NOMO-1 treated with dmso at 0.1 percent for 144 hours (cell line): ENCODE data around the gene AKAP8L.
"Not testable (repeated sequence)": the region's sequence is repeated elsewhere in the genome, so short reads cannot be mapped to it uniquely, and the experiment has no call there.

ENCODE experiments used
- DNase-seq: peaks from one replicate; lab custom pipeline; 2025; ENCODE audit not compliant: unreplicated experiment; lab: John Stamatoyannopoulos, UW

Gene AKAP8L

DNA sequence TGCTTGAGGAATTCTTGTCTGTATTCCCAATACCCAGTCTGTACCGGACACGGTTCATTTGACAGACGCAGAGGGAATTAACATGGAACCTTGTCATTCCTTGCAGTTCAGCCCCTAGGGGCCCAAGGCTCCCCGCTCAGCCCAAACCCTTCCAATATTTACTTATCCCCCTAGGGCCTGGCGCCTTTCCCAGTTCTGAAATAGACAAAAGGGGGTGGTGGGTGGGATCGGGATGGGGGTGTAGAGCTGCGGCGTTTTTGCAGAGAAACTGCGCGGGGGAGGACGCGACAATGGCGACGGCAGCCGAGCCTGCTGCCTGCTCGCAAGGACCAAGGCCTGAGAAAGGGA, 583 bp downstream of the AKAP8L start:
- DNase-seq: no peak

DNA sequence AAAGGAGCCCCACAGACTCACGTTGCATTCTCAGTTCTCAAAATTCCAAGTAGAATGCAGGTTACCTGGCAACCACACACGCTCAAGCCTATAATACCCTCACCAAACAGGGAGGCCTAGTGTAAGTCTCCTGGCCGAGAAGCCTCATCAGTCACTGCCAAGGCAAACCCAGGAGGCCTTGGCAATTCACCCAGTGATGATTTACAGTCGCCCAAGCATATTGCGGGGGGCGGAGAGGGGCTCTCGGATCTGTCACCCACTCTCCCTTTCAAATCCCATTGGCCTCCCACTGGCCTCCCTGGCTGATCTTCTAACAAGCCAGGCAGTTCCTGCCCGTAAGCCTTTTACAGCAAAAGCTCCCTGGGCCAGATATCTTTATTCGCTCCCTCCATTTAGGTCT, 1.1 kb downstream of the AKAP8L start:
- DNase-seq: no peak

DNA sequence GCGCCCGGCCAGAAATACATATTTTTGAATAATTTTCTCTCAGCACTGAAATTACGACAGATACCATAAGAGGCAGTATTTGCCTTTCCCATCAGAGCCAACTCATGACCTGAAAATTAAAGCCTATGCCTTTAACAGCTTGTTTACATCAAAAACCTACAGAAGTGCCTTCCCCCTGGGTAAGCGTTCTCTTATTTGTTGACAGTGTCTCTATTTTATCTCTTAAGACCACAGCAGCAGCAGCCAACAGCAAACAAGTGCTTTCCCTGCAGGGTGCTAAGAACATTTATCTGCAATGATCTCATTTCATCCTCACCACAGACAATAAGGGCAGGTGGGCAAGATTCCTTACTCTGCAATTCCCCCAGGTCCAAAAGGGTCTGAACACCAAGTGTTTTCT, 6.0 kb downstream of the AKAP8L start:
- no peak for DNase-seq

DNA sequence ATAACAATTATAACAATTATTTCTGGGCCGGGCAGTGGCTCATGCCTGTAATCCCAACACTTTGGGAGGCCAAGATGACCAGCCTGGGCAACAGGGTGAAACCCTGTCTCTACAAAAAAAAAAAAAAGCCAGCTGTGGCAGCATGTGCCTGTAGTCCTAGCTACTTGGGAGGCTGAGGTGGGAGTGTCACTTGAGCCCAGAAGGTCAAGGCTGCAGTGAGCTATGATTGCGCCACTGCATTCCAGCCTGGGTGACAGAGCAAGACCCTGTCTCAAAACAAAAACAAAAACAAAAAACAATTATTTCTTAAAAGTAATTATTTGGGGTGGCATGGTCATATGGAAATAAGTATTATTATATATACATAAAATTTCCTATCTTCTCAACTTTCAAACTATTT, 7.4 kb downstream of the AKAP8L start:
- DNase-seq: not testable (repeated sequence)

DNA sequence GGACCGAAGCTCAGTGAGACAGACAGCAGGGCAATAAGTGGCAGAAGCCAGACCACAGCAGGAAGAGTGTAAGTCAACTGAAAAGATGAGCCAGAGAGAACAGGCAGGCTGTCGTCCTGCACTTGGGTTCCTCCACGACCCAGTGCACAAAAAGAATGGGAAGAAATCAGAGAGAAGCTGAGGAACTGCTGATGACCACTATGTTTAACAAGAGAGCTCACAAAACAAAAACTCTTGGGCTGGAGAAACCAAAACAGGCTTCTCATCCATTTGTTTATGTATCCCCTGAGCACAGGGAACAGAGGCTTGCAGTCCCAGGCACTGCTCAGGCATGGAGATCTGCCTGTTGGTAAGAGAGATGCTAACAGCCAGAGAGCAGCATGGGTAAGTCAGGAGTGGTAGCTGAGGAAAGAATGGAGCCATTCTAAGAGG, 14.0 kb downstream of the AKAP8L start:
- DNase-seq: no peak

DNA sequence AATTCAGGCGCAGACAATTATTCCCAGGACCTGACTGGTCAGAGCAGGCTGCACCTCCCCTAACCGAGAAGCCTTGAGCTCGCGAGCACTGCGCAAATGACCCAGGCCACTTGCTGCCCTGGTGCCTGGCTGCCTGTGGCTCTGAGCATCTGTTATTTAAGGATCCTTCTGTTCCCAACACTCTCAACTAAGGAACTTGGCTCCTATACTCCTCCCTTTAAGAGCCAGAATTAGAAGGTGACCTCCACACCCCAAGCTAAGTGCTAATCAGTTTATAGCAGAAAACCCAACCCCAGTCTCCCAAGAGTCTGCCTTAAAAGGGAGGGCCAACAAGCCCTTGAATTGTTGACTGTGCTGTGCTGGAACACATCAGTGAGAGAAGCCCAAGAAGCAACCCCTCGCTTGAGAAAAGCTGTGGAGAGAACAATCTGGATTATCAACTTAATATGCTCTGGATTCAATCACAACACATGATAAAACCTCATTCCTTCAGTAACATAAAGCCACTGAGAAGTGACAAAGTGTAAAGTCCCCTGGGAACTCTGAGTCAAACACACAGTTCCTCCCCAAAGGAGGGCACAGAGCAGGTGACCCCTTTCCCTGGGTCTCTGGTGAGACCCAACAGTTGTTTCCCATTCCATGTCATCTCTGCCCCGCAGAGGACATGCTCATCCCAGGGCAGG, 14.6 kb downstream of the AKAP8L start:
- no peak for DNase-seq

DNA sequence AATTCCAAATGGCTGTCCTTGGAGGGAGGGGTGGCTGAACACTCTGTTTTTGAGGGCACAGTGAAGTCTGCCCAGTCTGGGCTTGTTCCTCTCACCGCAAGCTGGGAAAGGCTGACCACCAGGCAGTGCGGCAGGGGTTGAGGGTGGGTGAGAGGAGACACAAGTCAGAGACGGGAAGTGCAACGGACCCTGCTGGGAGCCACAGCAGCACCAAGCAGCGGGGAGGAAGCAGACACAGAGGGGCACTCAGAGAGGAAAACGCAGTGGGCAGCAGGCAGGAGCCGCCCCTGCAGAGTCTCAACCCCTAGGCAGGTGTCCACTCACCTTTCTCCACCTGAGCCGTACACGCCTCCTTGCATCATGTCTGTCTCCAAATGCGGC, 15.6 kb downstream of the AKAP8L start:
- no peak for DNase-seq

DNA sequence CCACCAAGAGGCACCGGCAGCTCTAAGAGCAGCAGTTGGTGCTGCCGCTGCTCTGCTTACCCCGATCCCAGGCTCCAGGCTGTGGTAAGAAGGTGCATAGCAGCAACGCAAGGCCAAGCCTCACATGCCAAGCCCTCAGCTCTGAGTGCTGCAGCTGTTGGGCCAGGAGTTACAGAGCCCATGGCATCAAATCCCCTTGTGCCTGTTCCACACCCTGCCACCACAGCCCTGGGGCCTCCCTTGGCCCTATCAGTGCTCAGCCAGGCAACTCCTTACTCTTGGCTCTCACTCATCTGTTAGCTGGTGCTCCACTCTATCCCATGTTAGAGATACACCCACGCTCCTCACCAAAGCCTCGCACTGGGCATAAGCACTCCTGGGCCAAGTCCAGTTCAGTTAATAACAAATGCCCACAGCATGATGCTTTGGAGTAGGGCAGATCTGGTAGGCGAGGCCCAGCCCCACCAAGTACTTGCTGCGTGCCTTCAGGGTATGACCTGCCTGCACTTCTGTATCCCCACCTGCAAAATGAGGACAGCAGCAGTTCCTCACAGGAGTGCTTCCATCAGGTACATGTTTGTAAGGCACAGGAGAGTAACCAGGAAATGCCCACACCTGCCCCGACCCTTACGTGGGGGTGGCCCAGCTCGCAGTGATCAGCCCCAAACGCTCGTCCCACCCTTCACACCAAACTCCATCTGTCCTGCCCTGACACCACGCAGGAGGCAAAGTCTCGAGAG, 16.2 kb downstream of the AKAP8L start:
- no peak for DNase-seq

DNA sequence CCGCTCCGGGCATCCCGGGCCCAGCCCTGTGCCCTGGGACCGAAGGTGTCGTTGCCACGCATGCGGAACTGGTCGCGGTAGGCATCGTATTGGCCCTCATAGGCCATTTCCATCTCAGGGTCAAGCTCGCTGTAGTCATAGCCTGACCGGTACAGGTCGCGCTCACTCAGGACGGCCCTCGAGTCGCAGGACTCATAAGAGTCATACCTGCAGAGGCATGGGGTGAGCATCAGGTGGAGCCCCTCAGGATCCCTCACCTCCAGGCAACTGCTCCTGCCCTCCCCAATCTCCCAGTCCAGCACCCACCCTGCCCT, 17.4 kb downstream of the AKAP8L start:
- DNase-seq: no peak

DNA sequence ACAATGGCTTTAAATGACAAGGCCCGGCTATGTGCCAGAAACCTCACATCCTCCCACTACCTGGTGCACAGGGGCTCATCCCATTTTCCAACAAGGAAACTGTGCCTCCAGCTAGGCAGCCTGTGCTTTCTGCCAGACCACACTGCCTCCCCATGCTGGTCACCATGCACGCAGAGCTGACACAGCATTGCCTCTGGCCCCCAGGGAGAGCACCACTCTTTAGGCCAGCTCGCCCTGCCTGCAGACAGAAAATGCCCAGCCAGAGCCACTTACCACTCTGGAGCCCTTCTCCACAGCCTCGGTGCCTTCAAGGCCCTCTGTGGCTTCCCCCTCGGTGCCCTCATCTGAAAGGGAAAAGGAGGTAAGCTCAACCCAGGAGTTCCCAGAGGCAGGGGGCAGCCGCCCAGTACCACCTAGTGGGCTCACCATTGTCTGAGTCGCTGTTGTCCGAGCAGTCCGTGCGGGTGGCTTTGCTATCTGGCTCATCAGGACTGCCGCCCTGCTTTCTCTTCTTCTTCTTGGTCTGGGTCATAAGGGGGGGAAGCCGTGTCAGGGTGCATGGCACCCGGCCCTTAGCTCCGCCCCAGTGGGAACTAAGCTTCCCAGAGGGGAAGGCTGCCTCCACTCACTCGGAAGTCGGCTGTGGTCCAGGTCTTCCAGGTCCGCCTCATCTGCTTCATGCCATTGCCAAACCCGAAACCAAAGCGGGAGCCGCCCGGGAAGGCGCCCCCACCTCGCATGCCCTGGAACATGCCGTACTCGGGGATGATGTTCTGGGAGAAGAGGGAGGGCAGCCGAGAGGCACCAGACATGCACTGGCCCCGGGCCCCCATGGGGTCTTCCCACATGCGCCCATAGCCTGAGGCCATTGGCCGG, 18.0 kb downstream of the AKAP8L start:
- DNase-seq: no peak

DNA sequence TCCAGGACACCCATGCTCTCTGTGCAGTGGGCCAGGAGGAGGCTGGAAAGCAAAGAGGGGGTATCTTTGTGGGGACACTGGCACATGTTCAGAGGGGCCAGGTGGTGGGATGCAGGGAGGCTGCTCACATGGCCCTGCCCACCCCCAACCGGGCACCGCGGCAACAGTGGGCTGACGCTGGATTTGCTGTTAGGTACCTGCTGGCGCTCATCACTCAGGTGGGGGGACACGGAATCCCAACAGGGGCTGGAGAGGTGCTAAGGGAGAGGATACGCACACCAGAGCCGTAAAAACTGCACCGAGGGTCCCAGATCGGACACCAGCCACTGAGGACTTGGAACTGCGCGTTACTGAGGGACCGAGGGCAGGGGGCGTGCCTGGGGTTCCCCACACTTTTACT, 19.2 kb downstream of the AKAP8L start:
- DNase-seq: no peak

DNA sequence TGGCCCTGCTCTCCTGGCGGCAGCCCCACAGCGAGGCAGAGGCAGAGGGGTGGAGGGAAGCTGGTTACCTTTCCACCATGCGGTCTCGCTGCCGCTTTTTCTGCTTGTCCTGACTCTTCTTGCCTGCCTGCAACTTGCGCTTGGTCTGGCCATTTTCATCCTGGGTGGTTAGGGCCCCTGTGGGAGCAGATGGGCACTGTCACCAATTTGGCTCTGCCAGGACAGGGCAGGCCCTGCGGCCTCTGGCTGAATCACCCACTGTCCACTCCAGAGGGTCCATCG, 19.6 kb downstream of the AKAP8L start:
- no peak for DNase-seq

DNA sequence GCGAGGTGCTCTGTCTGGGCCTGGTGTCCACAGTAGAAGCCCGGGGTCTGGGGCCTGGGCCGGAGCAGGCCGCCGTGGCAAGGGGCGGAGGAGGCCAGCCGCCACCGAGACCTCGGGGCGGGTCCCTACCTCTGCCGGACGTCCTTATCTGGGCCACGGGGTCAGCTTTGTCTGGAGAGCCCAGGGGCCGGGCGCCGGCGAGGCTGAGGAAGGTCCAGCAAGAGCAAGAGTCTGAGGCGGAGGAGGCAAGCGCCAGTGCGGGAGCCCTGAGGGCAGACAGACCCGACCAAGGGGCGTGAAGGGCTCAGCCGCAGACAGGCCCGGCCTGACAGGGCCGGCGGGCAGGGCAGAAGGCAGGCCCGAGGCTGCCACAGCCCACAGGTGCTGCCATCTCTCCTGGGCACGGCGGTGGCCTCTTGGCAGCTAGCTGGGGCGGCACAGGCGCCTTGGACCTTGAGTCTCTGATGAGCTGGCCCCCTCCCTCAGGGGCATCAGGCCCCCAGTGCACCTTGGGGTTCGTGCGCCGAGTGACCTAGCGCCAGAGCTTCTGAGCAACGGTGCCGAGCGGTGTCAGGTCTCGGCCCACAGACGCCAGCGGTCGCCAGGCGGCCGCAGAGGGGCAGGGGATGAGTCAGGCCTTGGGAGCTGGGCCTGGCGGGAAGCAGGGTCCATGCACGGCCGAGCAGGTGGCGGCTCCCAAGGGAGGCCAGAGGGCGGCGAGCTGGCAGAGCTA, 20.1 kb downstream of the AKAP8L start:
- DNase-seq: no peak

DNA sequence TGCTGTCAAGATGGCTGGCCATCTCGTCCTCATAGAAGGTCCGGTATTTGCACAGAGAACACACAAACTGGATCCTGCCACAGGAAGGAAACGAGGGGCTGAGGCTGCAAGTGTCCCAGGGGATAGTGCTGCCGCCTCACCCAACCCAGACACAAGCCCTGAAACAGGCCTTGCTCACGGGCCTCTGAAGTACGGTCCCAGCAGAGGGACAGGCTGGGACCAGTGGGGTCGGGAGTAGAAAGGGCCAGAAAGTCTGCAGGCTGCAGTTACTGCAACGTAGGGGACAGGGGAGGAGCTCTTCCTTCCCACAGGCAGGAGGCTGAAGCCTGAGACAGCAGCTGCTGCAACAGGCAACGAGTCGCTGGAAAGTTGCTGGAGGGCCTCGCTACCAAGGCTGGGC, 21.0 kb downstream of the AKAP8L start:
- DNase-seq: no peak

DNA sequence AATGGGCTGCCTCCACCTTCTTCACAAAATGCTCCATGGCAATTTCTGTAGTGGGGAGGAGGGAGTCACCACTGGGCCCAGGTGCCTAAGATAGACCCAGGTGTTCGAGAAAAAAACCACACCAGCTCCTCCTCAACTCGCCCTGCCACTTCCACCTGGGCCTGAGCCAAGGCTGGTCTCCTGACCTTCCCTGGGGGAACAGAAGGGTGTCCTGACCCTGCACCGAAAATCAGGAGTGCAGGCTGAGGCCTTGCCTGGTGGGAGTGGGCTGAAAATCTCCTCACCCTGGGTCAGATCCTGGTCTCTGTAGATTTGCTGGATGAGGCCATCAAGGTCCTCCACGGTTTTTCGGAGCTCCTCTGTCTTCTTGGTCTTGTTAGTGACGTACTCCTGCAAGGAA, 21.6 kb downstream of the AKAP8L start:
- DNase-seq: no peak

DNA sequence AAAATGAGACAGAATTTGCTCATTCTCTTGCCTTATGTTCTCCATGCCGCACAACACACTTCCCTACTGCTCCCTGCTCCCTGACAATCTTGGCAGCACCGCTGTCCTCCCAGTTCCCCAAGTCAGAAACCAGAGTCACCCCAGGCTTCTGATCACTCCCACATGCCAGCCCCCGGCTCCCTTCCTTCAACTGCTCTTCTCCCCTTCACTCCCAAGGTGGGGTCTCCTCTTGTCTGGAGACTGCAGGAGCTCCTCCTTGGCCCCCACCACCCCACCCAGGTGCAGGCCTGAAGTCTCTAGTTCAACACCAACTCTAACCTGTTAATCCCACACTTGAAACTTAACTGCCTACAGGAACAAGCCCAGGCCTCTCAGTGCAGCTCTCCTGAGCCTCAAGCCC, 22.4 kb downstream of the AKAP8L start:
- DNase-seq: no peak

DNA sequence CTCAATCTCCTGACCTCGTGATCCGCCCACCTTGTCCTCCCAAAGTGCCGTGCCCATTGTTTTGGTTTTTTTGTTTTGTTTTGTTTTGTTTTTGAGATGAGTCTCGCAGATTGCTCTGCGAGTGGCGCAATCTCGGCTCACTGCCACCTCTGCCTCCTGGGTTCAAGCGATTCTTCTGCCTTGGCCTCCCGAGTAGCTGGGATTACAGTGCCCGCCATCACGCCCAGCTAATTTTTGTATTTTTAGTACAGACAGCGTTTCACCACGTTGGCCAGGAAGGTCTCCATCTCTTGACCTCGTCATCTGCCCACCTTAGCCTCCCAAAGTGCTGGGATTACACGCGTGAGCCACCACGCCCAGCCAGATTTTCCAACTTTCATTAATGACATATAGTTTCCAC, 23.5 kb downstream of the AKAP8L start:
- not testable (repeated sequence) for DNase-seq

DNA sequence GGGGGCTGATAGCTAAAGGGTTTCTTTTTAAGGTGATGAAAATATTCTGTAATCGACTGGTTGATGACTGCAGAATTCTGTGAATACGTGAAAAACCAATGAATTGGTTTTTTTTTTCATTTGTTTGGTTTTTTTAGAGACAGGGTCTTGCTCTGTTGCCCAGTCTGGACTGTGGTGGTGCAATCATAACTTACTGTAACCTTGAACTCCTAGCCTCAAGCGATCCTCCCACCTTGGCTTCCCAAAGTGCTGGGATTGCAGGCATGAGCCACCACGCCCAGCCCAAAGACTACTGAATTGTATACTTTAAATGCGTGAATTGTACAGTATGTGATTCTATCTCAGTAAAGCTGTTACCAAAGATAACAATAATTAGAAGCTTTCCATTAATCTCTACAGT, 24.4 kb downstream of the AKAP8L start:
- no peak for DNase-seq

DNA sequence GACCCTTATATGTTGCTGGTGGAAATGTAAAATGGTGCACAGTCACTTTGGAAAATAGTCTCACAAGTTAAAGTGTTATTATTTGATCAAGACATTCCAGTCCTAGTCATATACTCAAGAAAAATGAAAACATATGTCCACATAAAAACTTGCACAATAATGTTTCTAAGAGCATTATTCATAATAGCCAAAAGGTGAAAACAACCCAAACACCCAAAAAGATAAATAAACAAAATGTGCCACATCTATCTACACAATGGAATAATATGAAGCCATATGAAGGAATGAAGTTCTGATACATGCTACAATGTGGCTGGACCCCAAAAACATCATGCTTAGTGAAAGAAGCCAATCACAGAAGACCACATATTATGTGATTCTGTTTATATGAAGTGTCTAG, 24.8 kb downstream of the AKAP8L start:
- DNase-seq: no peak

DNA sequence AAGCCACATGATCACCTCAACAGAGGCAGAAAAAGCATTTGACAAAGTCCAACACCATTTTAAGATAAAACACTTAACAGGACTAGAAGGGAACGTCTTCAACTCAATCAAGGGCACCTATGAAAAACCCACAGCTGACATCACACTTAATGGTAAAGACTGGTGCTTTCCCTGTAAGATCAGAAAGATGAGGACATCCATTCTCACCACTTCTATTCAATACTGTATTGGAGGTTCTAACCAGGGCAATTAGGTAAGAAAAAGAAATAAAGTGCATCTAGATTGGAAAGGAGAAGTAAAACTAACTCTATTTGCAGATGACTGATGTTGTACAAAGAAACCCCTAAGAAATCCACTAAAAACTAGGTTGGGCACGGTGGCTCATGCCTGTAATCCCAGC, 28.0 kb downstream of the AKAP8L start:
- DNase-seq: no peak

DNA sequence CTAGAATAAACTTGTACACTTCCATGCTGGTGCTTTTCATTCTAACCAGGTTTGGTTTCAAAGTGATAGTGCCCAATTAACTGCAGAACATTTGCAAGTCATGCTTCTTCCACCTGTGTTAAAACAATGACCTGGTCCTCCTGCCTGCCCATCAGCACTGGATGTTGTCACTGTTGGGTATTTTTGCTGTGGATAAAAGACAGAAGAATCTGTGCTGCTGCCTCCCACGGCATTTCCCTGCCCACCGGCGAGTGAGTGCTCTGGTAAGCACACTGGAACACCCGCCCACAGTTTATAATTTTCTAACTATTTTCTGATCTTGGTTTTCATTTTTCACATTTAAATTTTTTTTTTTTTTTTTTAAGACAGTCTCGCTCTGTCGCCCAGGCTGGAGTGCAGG, 36.9 kb downstream of the AKAP8L start:
- no peak for DNase-seq

DNA sequence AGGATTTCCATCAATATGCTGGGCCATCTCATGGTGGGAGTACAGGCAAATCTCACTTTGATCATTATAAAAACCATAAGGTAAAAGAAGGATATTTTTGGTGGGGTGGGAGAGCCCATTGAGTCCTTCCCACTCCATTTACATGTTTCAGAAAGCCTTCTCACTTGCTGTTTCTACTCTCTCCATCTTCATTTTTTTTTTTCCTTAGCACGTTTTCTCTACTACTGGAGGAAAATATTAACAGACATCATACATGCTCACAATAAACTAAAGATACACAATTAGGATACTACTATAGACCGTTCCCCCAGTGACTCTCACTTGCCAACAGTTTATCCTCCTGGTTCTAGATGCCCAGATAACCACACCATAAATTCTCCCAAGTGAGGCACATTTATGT, 37.4 kb downstream of the AKAP8L start:
- no peak for DNase-seq
